ENCODE measurements around the gene SNX4.
A peak's percentile ranks its signal among the peaks of the same experiment; 100 is the strongest.
"Not testable (repeated sequence)": the region's sequence is repeated elsewhere in the genome, so short reads cannot be mapped to it uniquely, and the experiment has no call there.

The SNX4 gene

GRCh38 chr3:125519678-125520562 is at the start of gene SNX4:
TSS of gene SNX4 (minus strand) at chr3:125520202. CDS start at chr3:125520172, 30 bp downstream.
- DNase-seq = peak; percentile 96

- no peak for DNase-seq
Observed at GRCh38 chr3:125556314-125556713, 36.3 kb upstream of the SNX4 start.

- DNase-seq = no peak
Observed at GRCh38 chr3:125552401-125552800, 32.4 kb upstream of the SNX4 start.

- DNase-seq = no peak
Observed at GRCh38 chr3:125528920-125529319, 8.9 kb upstream of the SNX4 start.

- DNase-seq = no peak
Observed at GRCh38 chr3:125525153-125525552, 5.2 kb upstream of the SNX4 start.

- DNase-seq = not testable (repeated sequence)
Observed at GRCh38 chr3:125520563-125520919, 539 bp upstream of the SNX4 start.

GRCh38 chr3:125515421-125515820 is 4.6 kb downstream of the SNX4 start:
- DNase-seq = no peak

GRCh38 chr3:125513490-125514115 is 6.4 kb downstream of the SNX4 start:
- no peak for DNase-seq

- DNase-seq = peak; percentile 49
Observed at GRCh38 chr3:125512135-125512920, 7.7 kb downstream of the SNX4 start.

- DNase-seq = no peak
Observed at GRCh38 chr3:125511420-125512118, 8.4 kb downstream of the SNX4 start.

GRCh38 chr3:125507128-125507527 is 12.9 kb downstream of the SNX4 start:
- DNase-seq = no peak

GRCh38 chr3:125498630-125499029 is 21.4 kb downstream of the SNX4 start:
- no peak for DNase-seq

- no peak for DNase-seq
Observed at GRCh38 chr3:125496701-125497100, 23.3 kb downstream of the SNX4 start.

GRCh38 chr3:125482406-125482805 is 37.6 kb downstream of the SNX4 start:
- no peak for DNase-seq

GRCh38 chr3:125481786-125482185 is 38.2 kb downstream of the SNX4 start:
- no peak for DNase-seq

- not testable (repeated sequence) for DNase-seq
Observed at GRCh38 chr3:125481375-125481759, 38.6 kb downstream of the SNX4 start.

GRCh38 chr3:125480656-125481374 is 39.2 kb downstream of the SNX4 start:
- no peak for DNase-seq

GRCh38 chr3:125479091-125479490 is 40.9 kb downstream of the SNX4 start:
- DNase-seq = no peak

GRCh38 chr3:125478326-125478725 is 41.7 kb downstream of the SNX4 start:
- no peak for DNase-seq

GRCh38 chr3:125477701-125478100 is 42.3 kb downstream of the SNX4 start:
- no peak for DNase-seq

GRCh38 chr3:125470671-125471070 is 49.3 kb downstream of the SNX4 start:
- no peak for DNase-seq

- DNase-seq = no peak
Observed at GRCh38 chr3:125462722-125463299, 57.2 kb downstream of the SNX4 start.

Data from NCI-H1105 treated with DMSO at 0.1 percent for 48 hours (cell line).